ENCODE data around the gene YOD1.

DNA sequence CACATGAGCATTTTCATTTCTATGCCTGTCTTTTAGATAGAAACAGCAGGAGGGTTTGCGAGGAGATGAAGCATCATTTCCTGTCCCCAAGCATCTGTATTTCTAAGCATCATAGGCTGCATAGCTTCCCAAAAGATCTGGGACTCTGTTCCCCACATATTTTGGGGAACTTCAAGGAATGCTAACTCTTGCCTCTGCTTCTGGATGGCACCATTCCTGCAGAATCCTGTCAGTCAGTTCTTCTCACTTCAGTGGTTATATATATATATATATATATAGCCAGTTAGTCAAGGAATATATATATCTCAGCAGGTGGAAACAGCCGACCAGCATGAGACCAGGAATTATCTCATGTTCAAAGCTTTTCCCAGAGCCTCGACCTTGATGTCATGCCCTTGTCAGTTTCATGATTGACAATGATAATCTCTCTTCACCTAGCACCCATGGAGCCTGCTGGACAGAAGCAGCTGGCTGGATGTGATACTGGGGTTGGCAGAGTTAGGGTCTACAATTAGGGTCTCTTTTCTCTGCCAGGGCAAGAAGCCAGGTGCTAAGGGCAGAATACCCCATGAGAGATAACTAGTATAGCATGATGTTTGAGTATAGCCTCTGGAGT is 4.5 kb upstream of the YOD1 start:
- TF ChIP-seq, protein P1, sequence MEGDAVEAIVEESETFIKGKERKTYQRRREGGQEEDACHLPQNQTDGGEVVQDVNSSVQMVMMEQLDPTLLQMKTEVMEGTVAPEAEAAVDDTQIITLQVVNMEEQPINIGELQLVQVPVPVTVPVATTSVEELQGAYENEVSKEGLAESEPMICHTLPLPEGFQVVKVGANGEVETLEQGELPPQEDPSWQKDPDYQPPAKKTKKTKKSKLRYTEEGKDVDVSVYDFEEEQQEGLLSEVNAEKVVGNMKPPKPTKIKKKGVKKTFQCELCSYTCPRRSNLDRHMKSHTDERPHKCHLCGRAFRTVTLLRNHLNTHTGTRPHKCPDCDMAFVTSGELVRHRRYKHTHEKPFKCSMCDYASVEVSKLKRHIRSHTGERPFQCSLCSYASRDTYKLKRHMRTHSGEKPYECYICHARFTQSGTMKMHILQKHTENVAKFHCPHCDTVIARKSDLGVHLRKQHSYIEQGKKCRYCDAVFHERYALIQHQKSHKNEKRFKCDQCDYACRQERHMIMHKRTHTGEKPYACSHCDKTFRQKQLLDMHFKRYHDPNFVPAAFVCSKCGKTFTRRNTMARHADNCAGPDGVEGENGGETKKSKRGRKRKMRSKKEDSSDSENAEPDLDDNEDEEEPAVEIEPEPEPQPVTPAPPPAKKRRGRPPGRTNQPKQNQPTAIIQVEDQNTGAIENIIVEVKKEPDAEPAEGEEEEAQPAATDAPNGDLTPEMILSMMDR (IDR thresholded peaks at IDR 0.05), result no peak
- TF ChIP-seq POLR2A (IDR thresholded peaks at IDR 0.05) (no peak), EP300 (IDR thresholded peaks at IDR 0.05) (no peak)

Data from upper lobe of left lung (tissue), 4 donors.